PC-9 (cell line): ENCODE results near the gene ITIH2.

Experiments used
- EZH2 ChIP-seq: fragments of 200-600 bp; sonication (generic); IDR thresholded peaks from 2 replicates; pipeline ENCODE4 v1.8.0; 2017; ENCODE audit warnings: antibody characterized with exemption, low read depth
- TF ChIP-seq, protein P1 (sequence below): fragments of 200-600 bp; sonication (generic); conservative IDR thresholded peaks from 2 replicates; pipeline ENCODE4 v1.6.1; 2017; ENCODE audit warnings: mixed run types, antibody characterized with exemption, mild to moderate bottlenecking, moderate library complexity

GRCh38 chr10:7788639-7789286 lies 85.6 kb downstream of the ITIH2 start:
- TF ChIP-seq, protein P1, sequence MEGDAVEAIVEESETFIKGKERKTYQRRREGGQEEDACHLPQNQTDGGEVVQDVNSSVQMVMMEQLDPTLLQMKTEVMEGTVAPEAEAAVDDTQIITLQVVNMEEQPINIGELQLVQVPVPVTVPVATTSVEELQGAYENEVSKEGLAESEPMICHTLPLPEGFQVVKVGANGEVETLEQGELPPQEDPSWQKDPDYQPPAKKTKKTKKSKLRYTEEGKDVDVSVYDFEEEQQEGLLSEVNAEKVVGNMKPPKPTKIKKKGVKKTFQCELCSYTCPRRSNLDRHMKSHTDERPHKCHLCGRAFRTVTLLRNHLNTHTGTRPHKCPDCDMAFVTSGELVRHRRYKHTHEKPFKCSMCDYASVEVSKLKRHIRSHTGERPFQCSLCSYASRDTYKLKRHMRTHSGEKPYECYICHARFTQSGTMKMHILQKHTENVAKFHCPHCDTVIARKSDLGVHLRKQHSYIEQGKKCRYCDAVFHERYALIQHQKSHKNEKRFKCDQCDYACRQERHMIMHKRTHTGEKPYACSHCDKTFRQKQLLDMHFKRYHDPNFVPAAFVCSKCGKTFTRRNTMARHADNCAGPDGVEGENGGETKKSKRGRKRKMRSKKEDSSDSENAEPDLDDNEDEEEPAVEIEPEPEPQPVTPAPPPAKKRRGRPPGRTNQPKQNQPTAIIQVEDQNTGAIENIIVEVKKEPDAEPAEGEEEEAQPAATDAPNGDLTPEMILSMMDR: no peak
- no peak for TF ChIP-seq EZH2
